NCI-H345 treated with DMSO at 0.1 percent for 48 hours (cell line): Measurements from ENCODE around the gene NUDCD3.
"Not testable (repeated sequence)": the region's sequence is repeated elsewhere in the genome, so short reads cannot be mapped to it uniquely, and the experiment has no call there.

Experiments
- DNase-seq: peaks from one replicate; lab custom pipeline; 2025; ENCODE audit not compliant: unreplicated experiment; lab: John Stamatoyannopoulos, UW

Gene NUDCD3

GRCh38 chr7:44449584-44449928, 40.9 kb downstream of the NUDCD3 start:
- no peak for DNase-seq

DNA sequence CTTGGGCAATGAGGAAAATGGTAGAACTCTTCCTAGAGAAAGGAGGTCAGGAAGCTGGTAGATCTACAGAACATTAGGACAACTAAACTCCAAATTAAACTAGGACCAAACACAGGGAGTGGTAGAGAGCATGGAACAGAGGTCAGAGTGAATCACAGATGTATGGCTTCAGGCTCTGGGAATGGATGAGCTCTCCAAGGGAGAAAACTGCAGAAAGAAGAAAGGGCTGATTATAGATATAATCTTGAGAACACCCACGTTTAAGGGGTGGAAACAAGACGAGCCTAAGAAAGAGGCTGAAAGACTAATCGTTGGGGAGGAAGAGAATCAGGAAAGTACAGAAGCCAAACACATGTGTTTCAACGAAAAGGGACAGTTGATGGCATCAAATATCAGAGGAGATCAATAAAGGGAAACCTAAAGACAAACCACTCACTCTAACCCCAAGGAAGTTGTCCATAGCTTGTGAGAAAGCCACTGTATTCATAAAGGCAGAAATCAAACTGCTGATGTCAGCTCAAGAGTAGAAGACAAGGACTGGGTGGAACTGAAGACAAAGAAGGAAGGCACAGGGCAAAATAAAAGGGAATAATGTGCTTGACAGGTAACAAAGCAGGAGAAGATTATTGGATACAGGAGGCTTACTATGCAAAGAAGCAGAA, 41.4 kb downstream of the NUDCD3 start:
- DNase-seq: no peak

GRCh38 chr7:44447874-44448425, 42.5 kb downstream of the NUDCD3 start:
- DNase-seq: no peak

DNA sequence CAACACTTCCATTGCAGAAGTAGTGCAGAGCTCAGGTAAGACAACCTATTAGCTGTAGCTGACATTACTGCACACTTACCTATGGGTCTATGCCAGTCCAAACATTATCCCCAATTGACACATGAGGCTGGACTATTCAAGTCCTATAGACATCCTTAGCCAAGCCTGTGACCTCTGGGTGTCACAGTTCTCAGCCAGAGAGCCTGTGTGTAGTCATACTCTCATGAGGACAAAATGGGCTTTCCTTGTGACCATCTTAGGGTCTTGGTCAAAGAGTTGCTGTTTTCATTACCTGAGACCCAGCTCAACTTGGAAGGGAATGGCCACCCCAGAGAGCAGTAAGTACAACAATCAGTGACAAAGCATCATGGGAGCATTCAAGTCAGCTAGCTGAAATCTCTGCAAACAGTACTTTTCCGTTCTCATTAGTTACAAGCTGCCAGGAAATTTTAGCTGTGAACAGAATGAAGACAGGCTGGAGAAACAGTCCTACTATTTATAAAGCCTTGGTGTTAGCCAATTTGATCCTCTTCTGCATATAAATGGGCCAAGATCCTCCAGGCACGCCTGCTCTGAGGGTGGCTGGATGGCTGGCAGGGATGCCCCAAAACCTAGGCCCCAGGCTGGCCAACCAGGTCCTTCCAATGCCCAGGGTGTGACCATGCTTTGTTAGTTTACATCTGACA, 44.3 kb downstream of the NUDCD3 start:
- no peak for DNase-seq

GRCh38 chr7:44441079-44441478, 49.4 kb downstream of the NUDCD3 start:
- DNase-seq: no peak

GRCh38 chr7:44440577-44441078, 49.8 kb downstream of the NUDCD3 start:
- no peak for DNase-seq

- DNase-seq: no peak
These were observed 50.5 kb downstream of the NUDCD3 start for GRCh38 chr7:44439926-44440325.

- no peak for DNase-seq
These were observed 51.6 kb downstream of the NUDCD3 start for GRCh38 chr7:44438816-44439215.

- DNase-seq: no peak
These were observed 56.3 kb downstream of the NUDCD3 start for GRCh38 chr7:44434201-44434600.

GRCh38 chr7:44433255-44434022, 57.0 kb downstream of the NUDCD3 start:
- DNase-seq: no peak

DNA sequence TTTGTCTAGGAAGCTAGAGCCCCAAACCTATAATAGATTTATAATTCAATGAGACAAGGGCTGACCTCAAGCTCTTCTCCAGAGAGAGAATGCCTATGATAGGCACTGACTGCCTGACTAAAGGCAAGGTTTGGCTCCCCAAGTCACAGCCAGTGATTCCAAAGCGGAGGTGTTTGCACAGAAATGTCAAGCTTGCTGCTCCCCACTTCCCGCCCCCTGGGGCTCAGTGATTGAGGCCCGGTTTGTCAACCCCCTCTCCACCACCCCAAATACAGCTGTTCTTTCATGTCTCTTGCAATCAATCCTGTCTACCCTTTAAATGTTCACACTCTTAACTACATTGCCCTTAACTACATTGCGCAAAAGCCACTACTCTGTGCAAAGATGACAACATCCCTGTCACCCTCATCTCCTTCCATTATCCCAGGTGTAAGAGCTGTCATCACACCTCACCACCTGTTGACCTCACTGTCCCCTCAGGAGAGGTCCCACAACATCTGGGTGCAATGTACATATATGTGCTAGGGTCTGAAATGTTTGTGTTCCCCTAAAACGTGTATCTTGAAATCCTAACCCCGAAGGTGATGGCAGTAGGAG, 58.0 kb downstream of the NUDCD3 start:
- no peak for DNase-seq

GRCh38 chr7:44431091-44431608, 59.3 kb downstream of the NUDCD3 start:
- DNase-seq: peak; percentile 53

DNA sequence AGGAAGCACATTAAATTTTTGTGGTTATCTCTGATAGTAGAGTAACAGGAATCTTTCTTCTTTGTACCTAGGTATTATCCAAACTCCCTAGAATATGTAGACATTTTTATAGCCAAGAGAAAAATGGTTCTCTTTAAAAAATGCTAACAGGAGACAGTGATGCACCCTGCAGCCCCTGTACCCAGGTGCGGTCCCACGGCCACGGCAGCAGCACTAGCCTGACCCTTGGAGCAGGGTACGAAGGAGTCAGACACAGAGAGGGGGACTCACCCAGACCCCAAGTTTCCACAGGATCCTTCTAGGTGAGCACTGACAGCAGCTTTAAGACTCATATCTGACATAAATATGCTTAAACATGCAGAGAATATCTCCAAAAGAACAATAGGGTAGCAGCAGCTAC, 60.4 kb downstream of the NUDCD3 start:
- no peak for DNase-seq

- not testable (repeated sequence) for DNase-seq
These were observed 65.7 kb downstream of the NUDCD3 start for GRCh38 chr7:44424762-44425161.

GRCh38 chr7:44416941-44417340, 73.5 kb downstream of the NUDCD3 start:
- no peak for DNase-seq

GRCh38 chr7:44415510-44415909, 74.9 kb downstream of the NUDCD3 start:
- DNase-seq: no peak

DNA sequence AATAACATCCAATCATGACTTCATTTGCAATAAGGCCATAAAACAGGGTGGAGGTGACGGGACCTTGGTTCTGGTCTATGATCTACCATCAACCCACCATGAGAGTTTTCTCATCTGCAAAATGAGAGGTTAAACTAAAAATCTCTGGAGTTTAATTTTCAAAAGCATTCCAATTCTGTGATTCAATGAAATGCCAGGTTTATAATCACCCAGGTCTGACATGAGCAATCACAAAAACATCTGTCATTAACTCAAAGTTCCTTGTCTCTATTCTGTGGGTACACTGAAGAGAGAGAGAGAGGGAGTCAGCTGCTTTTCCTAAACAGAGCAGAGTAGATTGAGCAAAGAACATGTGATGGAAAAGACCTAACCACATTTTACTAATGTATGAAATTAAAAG, 75.4 kb downstream of the NUDCD3 start:
- no peak for DNase-seq

DNA sequence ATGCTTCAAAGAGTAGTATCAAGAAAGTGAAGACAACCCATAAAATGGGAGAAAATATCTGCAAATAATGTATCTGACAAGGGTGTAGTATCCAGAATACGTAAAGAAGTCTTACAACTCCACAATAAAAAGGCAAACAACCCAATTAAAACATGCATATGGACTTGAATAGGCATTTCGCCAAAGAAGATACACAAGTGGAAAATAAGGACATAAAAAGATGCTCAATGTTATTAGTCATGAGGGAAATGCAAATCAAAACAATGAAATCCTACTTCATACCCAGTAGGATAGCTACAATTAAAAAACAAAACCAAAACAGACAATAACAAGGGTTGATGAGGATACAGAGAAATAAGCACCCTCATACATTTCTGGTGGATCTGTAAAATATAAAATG, 79.2 kb downstream of the NUDCD3 start:
- no peak for DNase-seq

- DNase-seq: no peak
These were observed 81.9 kb downstream of the NUDCD3 start for GRCh38 chr7:44408596-44408995.

DNA sequence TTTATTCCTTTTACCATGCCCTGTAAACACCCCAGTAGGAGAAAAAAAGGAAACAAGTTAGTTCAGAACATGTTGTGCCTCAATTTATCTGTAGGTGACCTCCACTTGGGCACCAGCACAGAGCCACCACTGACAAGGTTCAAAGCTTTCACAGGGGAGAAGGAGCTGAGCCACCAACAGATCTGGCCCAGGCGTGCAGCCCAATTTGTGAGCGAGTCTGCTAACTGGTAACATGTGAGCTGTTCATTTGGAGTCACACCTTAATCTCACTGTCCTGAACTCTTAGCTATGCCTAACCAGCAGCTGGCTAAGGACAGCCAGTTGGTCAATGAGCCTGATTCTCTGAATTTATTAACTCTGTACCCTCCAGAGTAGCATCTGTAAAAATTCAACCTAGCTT, 86.7 kb downstream of the NUDCD3 start:
- no peak for DNase-seq

- DNase-seq: no peak
These were observed 87.2 kb downstream of the NUDCD3 start for GRCh38 chr7:44403176-44403759.
